Esophagus squamous epithelium (tissue), 4 donors: ENCODE data around the gene PCDHA2.

Experiments used
- POLR2A ChIP-seq, 4 donors: fragments of 450-650 bp; IDR thresholded peaks; one replicate each; pipeline ENCODE4 v1.6.1; 2017; ENCODE audit warnings: antibody characterized with exemption in 4 of 4, mild to moderate bottlenecking in 4 of 4, moderate library complexity in 3 of 4
- TF ChIP-seq, protein P1 (sequence below), 6 experiments: fragments of 450-650 bp in 4 of 6; fragments of 200-600 bp in 2 of 6; sonication (generic) in 2 of 6; IDR thresholded peaks; one replicate each; pipeline ENCODE4 v1.5.1; 2016 to 2019; ENCODE audit warnings: antibody characterized with exemption in 6 of 6, mild to moderate bottlenecking in 4 of 6, moderate library complexity in 4 of 6

DNA sequence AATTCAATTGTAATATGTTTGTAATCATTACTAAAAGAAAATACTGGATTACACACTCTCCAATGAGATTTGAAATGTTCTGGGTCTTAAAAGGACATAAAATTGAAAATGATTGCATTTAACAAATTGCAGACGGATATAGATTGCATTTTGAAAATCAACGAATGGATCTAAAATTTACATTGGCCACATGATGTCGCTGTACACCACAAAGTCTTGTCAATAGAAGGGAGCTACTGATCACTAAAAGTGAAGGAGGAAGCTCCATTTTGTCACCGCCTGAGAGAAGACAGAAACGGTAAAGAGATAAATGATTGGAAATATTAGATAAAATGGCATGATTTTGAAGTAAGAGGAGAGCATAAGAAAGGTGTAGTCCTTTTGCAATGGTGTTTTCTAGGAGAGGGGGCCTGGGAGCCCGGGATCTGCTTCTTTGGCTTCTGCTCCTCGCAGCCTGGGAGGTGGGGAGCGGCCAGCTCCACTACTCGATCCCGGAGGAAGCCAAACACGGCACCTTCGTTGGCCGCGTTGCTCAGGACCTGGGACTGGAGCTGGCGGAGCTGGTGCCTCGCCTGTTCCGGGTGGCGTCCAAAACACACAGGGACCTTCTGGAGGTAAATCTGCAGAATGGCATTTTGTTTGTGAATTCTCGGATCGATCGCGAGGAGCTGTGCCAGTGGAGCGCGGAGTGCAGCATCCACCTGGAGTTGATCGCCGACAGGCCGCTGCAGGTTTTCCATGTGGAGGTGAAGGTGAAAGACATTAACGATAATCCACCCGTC, 8.6 kb upstream of the PCDHA2 start, which contains the start of gene PCDHA1:
- no peak for TF ChIP-seq POLR2A (IDR thresholded peaks at IDR 0.05)
- TF ChIP-seq, protein P1, sequence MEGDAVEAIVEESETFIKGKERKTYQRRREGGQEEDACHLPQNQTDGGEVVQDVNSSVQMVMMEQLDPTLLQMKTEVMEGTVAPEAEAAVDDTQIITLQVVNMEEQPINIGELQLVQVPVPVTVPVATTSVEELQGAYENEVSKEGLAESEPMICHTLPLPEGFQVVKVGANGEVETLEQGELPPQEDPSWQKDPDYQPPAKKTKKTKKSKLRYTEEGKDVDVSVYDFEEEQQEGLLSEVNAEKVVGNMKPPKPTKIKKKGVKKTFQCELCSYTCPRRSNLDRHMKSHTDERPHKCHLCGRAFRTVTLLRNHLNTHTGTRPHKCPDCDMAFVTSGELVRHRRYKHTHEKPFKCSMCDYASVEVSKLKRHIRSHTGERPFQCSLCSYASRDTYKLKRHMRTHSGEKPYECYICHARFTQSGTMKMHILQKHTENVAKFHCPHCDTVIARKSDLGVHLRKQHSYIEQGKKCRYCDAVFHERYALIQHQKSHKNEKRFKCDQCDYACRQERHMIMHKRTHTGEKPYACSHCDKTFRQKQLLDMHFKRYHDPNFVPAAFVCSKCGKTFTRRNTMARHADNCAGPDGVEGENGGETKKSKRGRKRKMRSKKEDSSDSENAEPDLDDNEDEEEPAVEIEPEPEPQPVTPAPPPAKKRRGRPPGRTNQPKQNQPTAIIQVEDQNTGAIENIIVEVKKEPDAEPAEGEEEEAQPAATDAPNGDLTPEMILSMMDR (IDR thresholded peaks at IDR 0.05), result no peak
